Measurements from ENCODE around the gene SH2D2A. TPM values are rescaled to one million over a fixed set of nuclear protein-coding genes. Genes with fewer than 3 reads are reported as not detected.
A peak's percentile ranks its signal among the peaks of the same experiment; 100 is the strongest.

The SH2D2A gene
- total RNA-seq, 2 experiments from 2014 or later: 2.1 to 5.8 TPM

- Histone ChIP-seq H3K9me2 (ENCODE audit: insufficient read depth, low read length) (no peaks in the 10 kb centered on the region), H3K79me2 (ENCODE audit: insufficient read depth, low read depth, low read length) (no peaks in the 10 kb centered on the region), H3K27ac (ENCODE audit: low read depth, low read length, poor library complexity, severe bottlenecking) (no peak overlapping the region), H3K36me3 (ENCODE audit: insufficient read depth, low read length) (no peaks in the 10 kb centered on the region), H3K4me3 (ENCODE audit: low read depth, low read length, poor library complexity, severe bottlenecking) (no peak overlapping the region), H3K4me1 (ENCODE audit: insufficient read depth, low read length, poor library complexity, severe bottlenecking) (peaks cover 4% of the 10 kb centered on the region), H4K20me1 (ENCODE audit: insufficient read depth, low read length) (no peaks in the 10 kb centered on the region), H2AFZ (ENCODE audit: low read length) (no peak overlapping the region), H3K9me3 (ENCODE audit: low read length) (no peaks in the 10 kb centered on the region), H3K4me2 (ENCODE audit: low read length) (no peak overlapping the region)
- TF ChIP-seq, protein P1, sequence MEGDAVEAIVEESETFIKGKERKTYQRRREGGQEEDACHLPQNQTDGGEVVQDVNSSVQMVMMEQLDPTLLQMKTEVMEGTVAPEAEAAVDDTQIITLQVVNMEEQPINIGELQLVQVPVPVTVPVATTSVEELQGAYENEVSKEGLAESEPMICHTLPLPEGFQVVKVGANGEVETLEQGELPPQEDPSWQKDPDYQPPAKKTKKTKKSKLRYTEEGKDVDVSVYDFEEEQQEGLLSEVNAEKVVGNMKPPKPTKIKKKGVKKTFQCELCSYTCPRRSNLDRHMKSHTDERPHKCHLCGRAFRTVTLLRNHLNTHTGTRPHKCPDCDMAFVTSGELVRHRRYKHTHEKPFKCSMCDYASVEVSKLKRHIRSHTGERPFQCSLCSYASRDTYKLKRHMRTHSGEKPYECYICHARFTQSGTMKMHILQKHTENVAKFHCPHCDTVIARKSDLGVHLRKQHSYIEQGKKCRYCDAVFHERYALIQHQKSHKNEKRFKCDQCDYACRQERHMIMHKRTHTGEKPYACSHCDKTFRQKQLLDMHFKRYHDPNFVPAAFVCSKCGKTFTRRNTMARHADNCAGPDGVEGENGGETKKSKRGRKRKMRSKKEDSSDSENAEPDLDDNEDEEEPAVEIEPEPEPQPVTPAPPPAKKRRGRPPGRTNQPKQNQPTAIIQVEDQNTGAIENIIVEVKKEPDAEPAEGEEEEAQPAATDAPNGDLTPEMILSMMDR (conservative IDR thresholded peaks at IDR 0.05; ENCODE audit: low read length): no peak
- no peak for TF ChIP-seq EZH2phosphoT487 (IDR thresholded peaks at IDR 0.05; ENCODE audit: borderline replicate concordance, low read depth, low read length)
- CTCF ChIA-PET (ENCODE audit: unreplicated experiment): no interaction called here
- POLR2A ChIA-PET: interaction anchor here (0.6 kb wide), 1 partner anchor 210 kb away, joined by 4 read pairs; no protein-coding TSS in a partner anchor
- intact Hi-C loops (cut with micrococcal nuclease; ENCODE audit: unreplicated experiment): loop anchor here (5.0 kb wide), 1 partner anchor 135 kb away; the partner anchor contains the start of genes ISG20L2 and METTL25B
- no TSS peak for BruUV-seq (replicated peaks)
- DNase-seq (ENCODE audit: low spot score): no peak
Measured at GRCh38 chr1:156862584-156862983, 45.9 kb upstream of the SH2D2A start.

GRCh38 chr1:156860628-156861423 lies 44.2 kb upstream of the SH2D2A start, which contains the start of gene NTRK1:
Gene NTRK1 (plus strand): TSS chr1:156860865. CDS start chr1:156860935, 70 bp downstream.
- no TSS peak for BruUV-seq (replicated peaks)

More at GRCh38 chr1:156860628-156861423, 44.2 kb upstream of the SH2D2A start, which contains the start of gene NTRK1:
- TF ChIP-seq, protein P1 (conservative IDR thresholded peaks at IDR 0.05; ENCODE audit: low read length): no peak
- no peak for TF ChIP-seq EZH2phosphoT487 (IDR thresholded peaks at IDR 0.05; ENCODE audit: borderline replicate concordance, low read depth, low read length)
- Histone ChIP-seq H3K36me3 (ENCODE audit: insufficient read depth, low read length) (no peaks in the 10 kb centered on the region), H3K27ac (ENCODE audit: low read depth, low read length, poor library complexity, severe bottlenecking) (no peak within 1 kb of the TSS), H2AFZ (ENCODE audit: low read length) (no peak within 1 kb of the TSS), H3K4me2 (ENCODE audit: low read length) (peak within 1 kb of the TSS; percentile 65), H3K4me3 (ENCODE audit: low read depth, low read length, poor library complexity, severe bottlenecking) (peak within 1 kb of the TSS; percentile 11), H3K9me2 (ENCODE audit: insufficient read depth, low read length) (no peaks in the 10 kb centered on the region), H3K9me3 (ENCODE audit: low read length) (no peaks in the 10 kb centered on the region), H3K79me2 (ENCODE audit: insufficient read depth, low read depth, low read length) (no peaks in the 10 kb centered on the region), H4K20me1 (ENCODE audit: insufficient read depth, low read length) (no peaks in the 10 kb centered on the region), H3K4me1 (ENCODE audit: insufficient read depth, low read length, poor library complexity, severe bottlenecking) (peaks cover 4% of the 10 kb centered on the region)
- ChIA-PET POLR2A (interaction anchor here (1.0 kb wide), 1 partner anchor 25 kb away, joined by 3 read pairs; no protein-coding TSS in a partner anchor), CTCF (ENCODE audit: unreplicated experiment) (interaction anchor here (0.6 kb wide), 1 partner anchor 27 kb away, joined by 3 read pairs; no protein-coding TSS in a partner anchor)
- intact Hi-C loops (cut with micrococcal nuclease; ENCODE audit: unreplicated experiment): loop anchor here (1.0 to 5.0 kb wide), 3 partner anchors 64 to 172 kb away; partner anchors contain the start of genes ISG20L2 and METTL25B
- peak; percentile 50 for DNase-seq (ENCODE audit: low spot score)
